GM06990 (cell line): Measurements from ENCODE around the gene STRA6.

ENCODE experiments used
- DNase-seq: peaks from one replicate; pipeline ENCODE4 v3.0.0-alpha.2; 2011; ENCODE audit not compliant: insufficient read length; ENCODE audit errors: extremely low read depth
- H3K27me3 ChIP-seq: replicated peaks from 2 replicates; pipeline ENCODE4 v1.6.0; 2011; ENCODE audit warnings: low read length; ENCODE audit not compliant: control insufficient read depth, insufficient read depth
- H3K36me3 ChIP-seq: 2 replicates; pipeline ENCODE4 v1.5.1; 2011; ENCODE audit warnings: low read length; ENCODE audit not compliant: control insufficient read depth, insufficient read depth
- H3K4me3 ChIP-seq: replicated peaks from 2 replicates; pipeline ENCODE4 v1.5.1; 2011; ENCODE audit warnings: low read depth, mild to moderate bottlenecking, control low read depth, low read length
- CTCF ChIP-seq: IDR thresholded peaks from 2 replicates; pipeline ENCODE4 v1.5.1; 2011; ENCODE audit warnings: low read length, control low read depth, mild to moderate bottlenecking, inconsistent platforms; ENCODE audit not compliant: insufficient read depth, poor library complexity, severe bottlenecking

STRA6 gene

GRCh38 chr15:74225928-74226327, 23.3 kb upstream of the STRA6 start:
- DNase-seq: no peak
- Histone ChIP-seq H3K36me3 (no peaks in the 10 kb centered on the region), H3K27me3 (no peaks in the 10 kb centered on the region; the same call in 1 of the 2 replicates), H3K4me3 (no peak overlapping the region)
- no peak for TF ChIP-seq CTCF

- no peaks in the 10 kb centered on the region for H3K36me3 ChIP-seq
- no peak for DNase-seq
- no peaks in the 10 kb centered on the region for H3K27me3 ChIP-seq
- no peak for TF ChIP-seq CTCF
- no peak overlapping the region for H3K4me3 ChIP-seq
Observed at GRCh38 chr15:74222240-74223119, 19.9 kb upstream of the STRA6 start.

- no peak for DNase-seq
- H3K27me3 ChIP-seq: no peaks in the 10 kb centered on the region
- no peak overlapping the region for H3K4me3 ChIP-seq
- H3K36me3 ChIP-seq: no peaks in the 10 kb centered on the region
- TF ChIP-seq CTCF: no peak
Observed at GRCh38 chr15:74221399-74222239, 19.0 kb upstream of the STRA6 start.

- H3K27me3 ChIP-seq: no peaks in the 10 kb centered on the region
- H3K36me3 ChIP-seq: no peaks in the 10 kb centered on the region
- no peak overlapping the region for H3K4me3 ChIP-seq
- no peak for DNase-seq
- TF ChIP-seq CTCF: no peak
Observed at GRCh38 chr15:74220475-74221248, 18.1 kb upstream of the STRA6 start.
